B cell (primary cell): Measurements from ENCODE around the gene OPN1SW.

Experiments used
- EZH2 ChIP-seq: IDR thresholded peaks from 2 replicates; pipeline ENCODE4 v1.6.1; 2012; ENCODE audit warnings: borderline replicate concordance, low read depth, mild to moderate bottlenecking, moderate library complexity, low read length; ENCODE audit not compliant: insufficient read depth, poor library complexity, severe bottlenecking
- TF ChIP-seq, protein P1 (sequence below): fragments of 200-600 bp; IDR thresholded peaks from one replicate; pipeline ENCODE4 v1.8.0; 2022; ENCODE audit warnings: antibody characterized with exemption, mild to moderate bottlenecking

DNA sequence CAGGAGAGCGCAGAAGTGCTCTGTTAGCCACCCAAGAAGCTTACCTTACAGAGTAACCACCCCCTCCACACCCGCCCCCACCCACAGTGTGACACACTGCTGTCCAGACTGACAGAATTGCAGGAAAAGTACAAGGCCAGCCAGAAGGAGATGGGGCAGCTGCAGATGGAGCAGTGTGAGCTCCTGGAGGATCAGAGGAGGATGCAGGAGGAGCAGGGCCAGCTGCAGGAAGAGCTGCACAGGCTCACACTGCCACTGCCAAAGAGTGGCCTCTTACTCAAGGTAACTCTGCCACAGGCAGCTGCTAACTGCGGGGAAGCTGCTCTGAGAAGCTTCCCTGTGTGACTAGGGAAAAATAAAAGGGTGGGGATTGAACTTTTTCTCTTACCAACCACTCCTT lies 33.8 kb upstream of the OPN1SW start:
- TF ChIP-seq, protein P1, sequence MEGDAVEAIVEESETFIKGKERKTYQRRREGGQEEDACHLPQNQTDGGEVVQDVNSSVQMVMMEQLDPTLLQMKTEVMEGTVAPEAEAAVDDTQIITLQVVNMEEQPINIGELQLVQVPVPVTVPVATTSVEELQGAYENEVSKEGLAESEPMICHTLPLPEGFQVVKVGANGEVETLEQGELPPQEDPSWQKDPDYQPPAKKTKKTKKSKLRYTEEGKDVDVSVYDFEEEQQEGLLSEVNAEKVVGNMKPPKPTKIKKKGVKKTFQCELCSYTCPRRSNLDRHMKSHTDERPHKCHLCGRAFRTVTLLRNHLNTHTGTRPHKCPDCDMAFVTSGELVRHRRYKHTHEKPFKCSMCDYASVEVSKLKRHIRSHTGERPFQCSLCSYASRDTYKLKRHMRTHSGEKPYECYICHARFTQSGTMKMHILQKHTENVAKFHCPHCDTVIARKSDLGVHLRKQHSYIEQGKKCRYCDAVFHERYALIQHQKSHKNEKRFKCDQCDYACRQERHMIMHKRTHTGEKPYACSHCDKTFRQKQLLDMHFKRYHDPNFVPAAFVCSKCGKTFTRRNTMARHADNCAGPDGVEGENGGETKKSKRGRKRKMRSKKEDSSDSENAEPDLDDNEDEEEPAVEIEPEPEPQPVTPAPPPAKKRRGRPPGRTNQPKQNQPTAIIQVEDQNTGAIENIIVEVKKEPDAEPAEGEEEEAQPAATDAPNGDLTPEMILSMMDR: no peak
- TF ChIP-seq EZH2: no peak
